HG02763 (cell line): ENCODE data around the gene KL.

Experiments
- ATAC-seq: cut with Tn5 transposase; IDR thresholded peaks from one replicate; pipeline ENCODE4 v1.9.1; 2021; ENCODE audit warnings: mild to moderate bottlenecking, moderate library complexity; ENCODE audit not compliant: unreplicated experiment

Gene KL

DNA sequence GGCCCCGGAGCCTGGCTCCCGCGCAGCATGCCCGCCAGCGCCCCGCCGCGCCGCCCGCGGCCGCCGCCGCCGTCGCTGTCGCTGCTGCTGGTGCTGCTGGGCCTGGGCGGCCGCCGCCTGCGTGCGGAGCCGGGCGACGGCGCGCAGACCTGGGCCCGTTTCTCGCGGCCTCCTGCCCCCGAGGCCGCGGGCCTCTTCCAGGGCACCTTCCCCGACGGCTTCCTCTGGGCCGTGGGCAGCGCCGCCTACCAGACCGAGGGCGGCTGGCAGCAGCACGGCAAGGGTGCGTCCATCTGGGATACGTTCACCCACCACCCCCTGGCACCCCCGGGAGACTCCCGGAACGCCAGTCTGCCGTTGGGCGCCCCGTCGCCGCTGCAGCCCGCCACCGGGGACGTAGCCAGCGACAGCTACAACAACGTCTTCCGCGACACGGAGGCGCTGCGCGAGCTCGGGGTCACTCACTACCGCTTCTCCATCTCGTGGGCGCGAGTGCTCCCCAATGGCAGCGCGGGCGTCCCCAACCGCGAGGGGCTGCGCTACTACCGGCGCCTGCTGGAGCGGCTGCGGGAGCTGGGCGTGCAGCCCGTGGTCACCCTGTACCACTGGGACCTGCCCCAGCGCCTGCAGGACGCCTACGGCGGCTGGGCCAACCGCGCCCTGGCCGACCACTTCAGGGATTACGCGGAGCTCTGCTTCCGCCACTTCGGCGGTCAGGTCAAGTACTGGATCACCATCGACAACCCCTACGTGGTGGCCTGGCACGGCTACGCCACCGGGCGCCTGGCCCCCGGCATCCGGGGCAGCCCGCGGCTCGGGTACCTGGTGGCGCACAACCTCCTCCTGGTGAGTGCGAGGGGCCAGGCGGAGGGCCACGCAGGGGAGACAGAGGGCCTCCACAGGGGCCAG lies at the start of gene KL:
KL (plus strand) TSS at position 10 of the 909 bp plus-strand sequence; CDS start at position 28, 18 bp downstream.
- ATAC-seq: peak; percentile 26

DNA sequence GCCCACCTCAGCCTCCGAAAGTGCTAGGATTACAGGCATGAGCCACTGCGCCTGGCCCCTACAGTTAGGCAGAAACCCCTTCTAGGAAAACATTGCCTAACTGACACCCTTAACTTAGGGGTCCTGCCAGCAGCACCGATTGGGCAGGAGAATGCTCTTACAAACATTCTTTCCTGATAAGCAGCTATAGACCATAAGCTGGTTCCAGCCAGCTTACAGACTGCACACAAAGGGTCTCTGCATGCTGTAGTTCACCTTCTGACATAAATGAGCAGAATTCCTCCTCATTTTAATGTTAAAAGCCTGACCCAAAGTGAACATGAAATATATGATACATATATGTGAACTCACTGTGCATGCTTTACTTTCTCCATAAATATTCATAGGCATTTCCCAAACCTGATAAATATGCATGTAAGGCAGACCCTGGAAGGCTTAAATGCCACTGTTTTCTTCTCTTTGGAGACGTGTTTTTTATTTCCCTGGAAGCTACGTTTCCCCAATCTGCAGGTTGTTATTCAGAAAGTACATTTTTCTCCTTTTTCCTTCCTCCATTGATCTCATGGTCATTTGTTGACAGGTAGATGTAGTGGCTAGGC lies 48.5 kb upstream of the KL start:
- ATAC-seq: no peak

DNA sequence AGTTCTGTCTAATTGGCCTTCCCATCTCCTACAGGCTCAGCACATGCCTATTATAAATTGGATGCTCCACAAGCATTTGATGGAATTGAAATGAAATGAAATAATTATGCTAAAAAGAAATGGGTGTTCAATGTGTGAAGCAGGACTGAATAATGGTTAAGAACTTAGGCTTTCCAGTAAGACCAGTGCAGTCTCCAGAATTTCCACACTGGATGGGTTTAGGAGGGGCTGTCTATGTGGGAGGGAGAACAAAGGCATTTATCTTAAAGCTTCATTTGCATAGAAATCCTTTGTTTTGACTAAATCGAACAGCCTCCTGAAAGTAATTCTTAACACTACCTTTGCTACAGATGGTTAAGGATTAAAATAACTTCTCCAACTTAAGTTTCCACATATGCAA lies 47.9 kb upstream of the KL start:
- ATAC-seq: no peak

DNA sequence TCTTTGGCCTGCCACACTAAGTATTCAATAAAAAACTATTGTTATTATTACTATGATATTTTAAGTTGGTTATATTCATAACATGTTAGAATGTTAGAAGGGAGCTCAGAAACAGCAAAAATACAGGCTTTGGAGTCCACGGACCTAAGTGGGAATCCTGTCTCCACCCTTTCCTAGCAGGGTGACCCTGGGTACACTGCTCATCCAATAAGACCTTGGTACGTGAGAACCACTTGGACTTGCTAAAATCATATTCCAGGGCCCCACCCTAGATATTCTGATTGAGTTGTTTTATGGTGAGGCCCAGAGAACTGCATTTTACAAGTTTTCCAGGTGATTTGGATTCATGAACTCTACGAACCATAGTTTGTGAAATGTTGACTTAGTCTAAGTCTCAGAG lies 47.4 kb upstream of the KL start:
- no peak for ATAC-seq

GRCh38 chr13:32969516-32969941 lies 46.7 kb upstream of the KL start:
- ATAC-seq: peak; percentile 96

DNA sequence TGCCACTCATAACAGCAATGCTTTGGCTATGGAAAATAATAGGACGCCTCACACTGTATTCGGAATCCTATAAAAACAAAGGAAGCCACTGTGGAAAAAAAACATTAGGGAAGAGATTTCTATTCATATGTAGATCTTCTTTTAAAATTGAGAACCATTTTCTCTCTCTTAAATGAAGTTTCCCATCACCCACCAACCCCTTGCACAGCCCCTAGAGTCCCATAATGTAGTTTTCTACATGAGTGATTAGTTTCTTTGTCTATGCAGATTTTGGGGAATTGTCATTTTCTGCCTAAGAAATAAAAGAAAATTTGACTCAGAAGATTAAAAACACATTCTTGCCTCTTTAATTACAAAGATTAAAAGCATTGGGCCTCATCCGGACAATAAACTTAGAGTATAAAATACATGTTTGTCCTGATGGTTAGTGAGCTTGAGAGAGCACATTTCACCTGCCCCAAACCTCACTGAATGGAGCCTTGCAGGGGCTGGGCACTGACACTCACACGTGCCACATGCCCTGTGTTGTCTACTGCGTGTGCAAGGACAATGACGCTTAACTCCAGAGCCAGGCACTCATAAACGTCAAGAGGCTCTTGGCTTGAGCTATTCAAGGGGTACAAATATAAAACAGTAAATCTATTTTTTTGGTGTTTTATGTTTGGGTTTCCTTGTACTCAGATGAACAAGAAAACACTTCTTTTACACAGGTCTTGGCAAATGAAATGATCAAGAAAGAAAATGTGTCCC lies 40.0 kb upstream of the KL start:
- no peak for ATAC-seq

GRCh38 chr13:32976912-32977311 lies 39.3 kb upstream of the KL start:
- no peak for ATAC-seq

GRCh38 chr13:32977321-32977720 lies 38.9 kb upstream of the KL start:
- ATAC-seq: no peak

DNA sequence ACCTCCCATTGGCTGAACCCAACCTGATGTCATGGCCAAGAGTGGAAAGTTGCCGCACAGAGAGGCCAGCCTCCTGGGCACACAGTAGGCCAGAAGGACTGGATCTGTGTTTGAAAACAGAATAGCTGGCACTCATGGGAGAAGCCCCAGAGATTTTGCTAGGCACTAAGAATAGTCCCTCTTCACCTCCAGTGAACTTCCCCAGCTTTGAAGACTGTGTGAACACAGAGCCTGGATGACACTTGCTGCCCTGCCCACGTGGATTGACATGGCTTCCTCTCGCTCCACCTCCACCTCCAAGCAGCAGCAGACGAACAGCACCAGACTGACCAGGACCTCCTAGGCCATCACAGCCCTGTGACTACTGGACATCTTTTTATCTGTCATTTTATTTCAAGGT lies 37.9 kb upstream of the KL start:
- no peak for ATAC-seq

DNA sequence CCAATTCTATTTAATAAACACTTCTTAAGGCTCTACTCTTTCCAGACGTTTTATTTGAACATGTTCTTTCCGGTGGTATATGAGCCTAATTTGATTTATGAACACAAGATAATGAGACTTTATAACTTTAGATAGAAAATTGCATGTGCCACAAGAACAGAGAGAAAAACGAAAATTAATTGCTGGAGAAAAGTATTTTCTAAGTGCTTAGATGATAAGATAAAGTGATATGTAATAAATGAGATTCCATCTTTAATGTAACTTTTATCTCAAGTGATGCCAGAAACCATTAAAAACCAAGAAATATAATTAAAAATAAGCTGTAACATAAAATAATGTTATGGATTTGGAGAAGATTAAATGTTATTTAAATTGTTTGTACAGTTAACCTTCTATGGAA lies 33.2 kb upstream of the KL start:
- no peak for ATAC-seq

DNA sequence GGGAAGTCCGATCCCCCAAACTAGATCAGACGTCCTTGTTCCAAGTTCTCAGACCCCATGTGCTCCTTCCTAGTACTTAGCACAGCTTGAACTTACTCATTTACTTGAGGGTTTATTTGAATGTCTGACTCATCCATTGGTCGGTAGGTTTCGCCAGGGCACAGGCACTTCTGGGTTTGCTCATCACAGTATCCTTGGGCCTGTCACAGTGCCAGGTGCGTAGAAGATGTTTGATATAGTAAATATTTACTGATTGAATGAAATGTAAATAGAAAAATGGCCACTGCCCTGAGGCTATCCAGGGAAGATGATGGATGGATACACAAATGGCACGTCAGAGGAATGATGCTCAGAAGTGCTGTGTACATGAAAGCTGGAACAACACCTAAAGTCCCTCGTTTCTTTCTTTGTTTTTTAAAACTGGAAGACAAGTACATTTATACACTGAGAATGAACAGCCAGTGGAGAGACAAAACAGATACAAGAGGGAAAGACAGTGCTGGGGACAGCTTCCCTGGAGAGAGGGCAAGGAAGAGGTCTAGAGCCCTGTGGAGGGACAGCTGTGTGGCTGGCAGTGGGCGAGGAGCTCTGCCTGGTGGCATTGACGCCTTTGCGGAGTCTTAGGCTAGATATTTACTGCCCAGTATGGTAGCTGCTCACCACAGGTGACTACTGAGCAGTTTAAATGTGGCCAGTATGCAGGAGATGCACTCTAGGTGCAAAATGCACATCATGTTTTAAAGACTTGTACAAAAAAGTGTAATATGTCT lies 31.2 kb upstream of the KL start:
- no peak for ATAC-seq

DNA sequence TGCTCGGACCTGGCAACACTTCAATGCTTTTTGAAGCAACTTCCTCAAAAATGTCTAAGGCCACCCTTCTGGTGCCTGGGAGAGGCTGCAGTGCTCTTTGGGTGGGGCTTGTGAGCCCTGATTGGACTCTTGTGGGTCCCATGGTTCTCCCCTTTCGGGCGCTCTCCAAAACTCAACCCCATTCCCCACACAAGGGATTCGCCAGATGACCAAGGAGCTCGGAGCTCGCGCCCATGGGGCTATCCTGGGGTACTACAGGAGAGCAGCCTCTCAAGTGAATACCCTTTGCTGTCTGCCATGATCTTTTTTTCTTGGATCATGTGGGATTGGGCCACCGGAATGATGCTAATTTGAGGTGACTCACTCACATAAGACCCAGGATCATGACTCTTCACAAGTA lies 29.7 kb upstream of the KL start:
- ATAC-seq: no peak

- no peak for ATAC-seq
Observed at GRCh38 chr13:32987462-32987861, 28.8 kb upstream of the KL start.

DNA sequence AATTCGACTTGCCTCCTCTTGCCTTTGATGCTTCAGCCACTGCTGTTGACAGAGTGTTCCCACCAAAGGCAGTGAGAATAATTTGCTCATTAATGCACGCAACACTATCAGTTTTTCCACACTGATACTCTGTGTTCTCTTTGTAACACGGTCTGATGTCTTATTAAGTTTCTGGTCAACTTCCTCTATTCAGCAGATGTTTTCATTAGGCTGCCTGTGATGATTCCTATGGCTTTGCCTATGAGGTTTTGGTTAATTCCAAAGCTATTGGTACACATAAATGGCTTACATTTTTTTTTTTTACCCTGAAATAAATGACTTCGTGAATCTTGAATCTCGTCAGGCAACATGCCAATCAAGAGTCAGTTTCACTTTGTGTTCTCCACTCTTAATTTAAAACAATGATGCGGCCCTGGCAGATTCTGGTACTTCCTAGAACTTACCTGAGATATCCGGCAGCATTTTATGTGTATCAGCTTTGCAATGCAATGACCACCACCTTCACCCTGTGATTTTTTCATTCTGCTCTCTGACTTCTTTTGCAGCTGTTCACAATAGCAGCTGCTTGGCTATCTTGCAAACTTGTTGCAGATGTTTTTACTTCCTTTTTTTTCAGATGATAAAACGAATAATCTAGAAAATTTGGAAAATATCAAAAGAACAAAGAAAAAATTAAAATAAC lies 27.5 kb upstream of the KL start:
- no peak for ATAC-seq

- ATAC-seq: no peak
Observed at GRCh38 chr13:32989290-32989667, 26.9 kb upstream of the KL start.

DNA sequence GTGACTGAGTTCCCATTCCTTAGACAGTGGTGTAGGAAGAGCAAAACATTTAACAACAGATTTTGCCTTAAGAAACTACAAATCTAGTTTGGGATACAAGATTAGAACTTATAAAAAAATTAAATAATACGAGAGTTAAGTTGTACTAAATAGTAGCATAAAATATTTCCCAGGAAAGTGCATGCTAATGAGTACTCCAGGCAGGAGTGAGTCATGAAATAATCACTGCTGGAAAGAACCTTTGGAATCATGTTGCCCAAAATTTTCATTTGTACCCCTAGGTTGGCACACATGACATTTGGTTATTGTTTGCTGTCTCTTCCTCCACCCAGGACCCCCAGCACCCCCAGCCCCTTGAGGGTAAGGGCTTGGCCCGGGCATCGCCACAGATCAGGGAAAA lies 26.3 kb upstream of the KL start:
- ATAC-seq: no peak

GRCh38 chr13:32993145-32993544 lies 23.1 kb upstream of the KL start:
- no peak for ATAC-seq

GRCh38 chr13:32997399-32997798 lies 18.8 kb upstream of the KL start:
- no peak for ATAC-seq

- ATAC-seq: no peak
Observed at GRCh38 chr13:32998966-32999365, 17.3 kb upstream of the KL start.

DNA sequence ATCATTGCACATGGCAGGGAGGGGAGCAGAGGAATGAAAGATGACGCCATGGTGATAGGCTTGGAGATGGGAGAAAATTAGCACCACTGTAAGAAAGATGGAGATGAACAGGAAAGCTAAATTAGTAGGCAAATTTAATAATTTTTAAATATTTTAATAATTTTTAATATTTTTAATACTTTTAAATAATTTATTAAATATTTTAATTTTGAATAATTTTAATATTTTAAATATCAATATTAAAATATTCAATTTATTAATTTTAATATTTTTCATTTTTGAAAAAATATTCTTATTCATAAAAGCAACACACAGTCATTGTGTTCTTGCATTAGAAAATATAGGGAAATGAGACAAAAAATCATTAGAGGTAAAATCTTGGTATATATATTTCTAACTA lies 15.9 kb upstream of the KL start:
- no peak for ATAC-seq
